HUES64 (cell line): ENCODE data around the gene TRIM41.

ENCODE experiments used
- H3K27ac ChIP-seq: 2 replicates; pipeline ENCODE4 v1.7.0; 2013; ENCODE audit warnings: low read depth, low read length, inconsistent platforms
- H3K27me3 ChIP-seq: 2 replicates; pipeline ENCODE4 v1.6.1; 2013; ENCODE audit warnings: mild to moderate bottlenecking, low read length; ENCODE audit not compliant: insufficient read depth
- H3K36me3 ChIP-seq: 2 replicates; pipeline ENCODE4 v1.6.1; 2013; ENCODE audit warnings: mild to moderate bottlenecking, low read length; ENCODE audit not compliant: insufficient read depth
- H3K4me1 ChIP-seq: 2 replicates; pipeline ENCODE4 v1.6.1; 2013; ENCODE audit warnings: mild to moderate bottlenecking, low read length, moderate library complexity; ENCODE audit not compliant: insufficient read depth
- H3K4me3 ChIP-seq: 2 replicates; pipeline ENCODE4 v1.5.1; 2013; ENCODE audit warnings: mild to moderate bottlenecking, low read length, moderate library complexity
- H3K9ac ChIP-seq: 2 replicates; pipeline ENCODE4 v1.6.1; 2013; ENCODE audit warnings: mild to moderate bottlenecking, low read depth, low read length
- H3K9me3 ChIP-seq: 2 replicates; pipeline ENCODE4 v1.6.1; 2013; ENCODE audit warnings: low read depth, low read length; ENCODE audit not compliant: insufficient read depth
- WGBS: fragments of 150-250, 120-280 bp; methylation state at CpG from one replicate; pipeline ENCODE4 v1.1.7; 2013; ENCODE audit warnings: missing lambda C conversion rate; 5-methylcytosine and 5-hydroxymethylcytosine counted together

The TRIM41 gene

DNA sequence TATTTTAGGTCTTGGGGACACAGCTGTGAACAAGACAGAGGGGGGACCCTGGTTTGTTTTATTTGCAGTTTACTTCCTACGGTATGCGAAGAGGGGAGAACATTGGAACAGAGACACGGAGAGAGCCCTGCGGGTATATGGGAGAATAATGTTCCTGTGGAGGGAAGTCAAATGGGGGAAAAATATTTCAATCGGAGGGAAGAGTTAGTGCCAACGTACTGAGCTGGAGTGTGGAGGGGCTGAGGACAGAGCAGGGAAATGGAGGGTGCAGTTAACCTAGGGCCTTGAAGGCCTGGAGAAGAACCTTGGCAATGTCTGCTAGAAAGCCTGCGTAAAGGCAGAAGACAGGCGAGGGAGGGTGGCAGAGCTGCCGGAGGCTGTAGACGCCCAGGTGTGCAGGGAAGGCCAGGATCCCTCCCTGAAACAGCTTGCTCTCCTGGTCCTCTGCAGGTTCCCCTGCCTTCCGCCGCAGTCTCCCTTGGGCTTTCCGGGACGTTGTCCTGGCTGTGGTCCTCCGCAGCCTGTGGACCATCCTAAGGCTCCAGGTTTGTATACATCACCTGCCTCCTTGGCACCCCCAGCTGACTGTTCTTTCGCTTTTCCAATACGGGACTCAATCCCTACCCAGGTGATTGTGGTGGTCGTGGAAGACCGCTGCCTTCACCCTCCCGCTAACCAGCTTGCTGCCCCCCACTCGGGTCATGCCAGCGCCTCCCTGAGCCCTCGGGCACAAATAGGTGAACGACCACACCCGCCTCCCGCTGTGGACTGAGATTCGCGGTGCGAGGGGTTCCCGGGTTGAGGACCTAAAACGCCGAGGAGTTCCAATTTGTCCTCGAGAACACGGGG is 22.6 kb downstream of the TRIM41 start:
- Histone ChIP-seq H3K36me3 (peaks cover 47% of the 10 kb centered on the region), H3K4me1 (peaks cover 23% of the 10 kb centered on the region; the same call in 1 of the 2 replicates)

DNA sequence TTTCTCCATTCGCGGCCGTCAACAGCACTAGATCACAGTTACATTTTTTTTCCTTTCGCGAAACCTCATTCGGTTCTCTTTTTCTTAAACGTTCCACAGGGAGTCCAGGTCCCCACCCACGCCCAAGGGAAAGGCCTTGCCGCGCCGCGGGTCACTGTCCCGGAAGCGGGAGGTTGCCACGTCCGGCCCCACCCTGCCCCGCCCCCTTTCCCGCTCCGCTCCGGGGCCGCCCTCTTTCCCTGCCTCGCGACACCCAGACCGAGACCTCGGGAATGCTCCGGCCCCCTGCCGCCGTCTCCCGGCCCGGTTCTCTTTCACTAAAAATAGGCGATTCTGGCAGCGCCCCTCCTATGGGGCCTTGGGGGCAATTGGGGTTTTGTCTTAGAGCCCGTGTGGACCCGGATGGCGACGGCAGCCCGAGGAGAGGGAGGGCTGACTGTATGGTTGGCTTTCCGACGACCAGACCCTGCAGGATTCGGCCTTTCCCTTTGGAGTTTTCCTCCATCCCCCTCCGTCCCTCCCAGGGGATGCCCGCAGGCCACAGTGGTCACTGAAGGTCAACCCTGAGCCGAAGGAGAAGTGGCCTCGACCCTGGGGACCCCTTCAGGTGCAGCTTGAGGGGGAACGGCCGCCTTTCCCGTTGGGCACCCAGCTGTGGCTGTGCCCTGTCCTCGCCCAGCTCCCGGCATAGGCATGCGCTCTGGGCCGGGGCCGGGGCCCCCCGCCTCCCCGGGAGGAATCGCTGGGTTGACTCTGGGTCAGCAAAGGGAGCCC is 23.4 kb downstream of the TRIM41 start:
- peak overlapping the region; percentile 99 for H3K9ac ChIP-seq
- WGBS, result 0% methylated on average over 55 of the region's 55 CpGs
- no peaks in the 10 kb centered on the region for H3K27me3 ChIP-seq
- peaks cover 43% of the 10 kb centered on the region for H3K36me3 ChIP-seq
- H3K4me3 ChIP-seq, result peak overlapping the region; percentile 77
- H3K4me1 ChIP-seq, result peaks cover 23% of the 10 kb centered on the region; the same call in 1 of the 2 replicates
- H3K9me3 ChIP-seq, result no peaks in the 10 kb centered on the region
- H3K27ac ChIP-seq, result peak overlapping the region; percentile 94

More for the DNA sequence above, 22.6 kb downstream of the TRIM41 start:
- Histone ChIP-seq H3K9me3 (no peaks in the 10 kb centered on the region), H3K27me3 (no peaks in the 10 kb centered on the region), H3K27ac (peak overlapping the region; percentile 79), H3K4me3 (peak overlapping the region; percentile 77), H3K9ac (peak overlapping the region; percentile 99)
- WGBS, result 22% methylated on average over 34 of the region's 34 CpGs

DNA sequence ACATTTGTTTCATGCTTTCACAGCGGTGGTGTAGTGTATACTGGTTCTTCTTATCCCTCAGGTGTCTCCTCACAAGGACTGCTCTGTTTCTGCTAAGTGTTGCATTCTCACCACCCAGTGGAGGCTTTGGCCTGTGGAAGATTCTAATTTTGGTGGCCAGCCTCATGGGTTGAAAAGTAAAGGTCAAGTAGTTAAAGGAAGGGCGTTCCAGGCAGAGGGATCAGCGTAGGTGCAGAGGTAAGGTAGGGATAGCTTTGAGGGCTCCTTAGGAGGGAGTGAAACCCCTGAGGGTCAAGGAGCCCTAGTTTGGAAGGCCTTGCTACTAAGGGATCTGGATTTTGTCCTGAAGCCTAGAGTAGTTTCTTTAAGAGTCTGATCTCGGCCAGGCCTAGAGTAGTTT is 25.2 kb downstream of the TRIM41 start:
- Histone ChIP-seq H3K4me1 (0 out of 2 replicates have a peak, but pooled peaks cover 15% of the 10 kb centered on the region), H3K27me3 (no peaks in the 10 kb centered on the region), H3K4me3 (peak overlapping the region; percentile 77), H3K36me3 (peaks cover 42% of the 10 kb centered on the region), H3K9ac (peak overlapping the region; percentile 65), H3K27ac (no peak overlapping the region), H3K9me3 (no peaks in the 10 kb centered on the region)
- 76% methylated on average over 4 of the region's 4 CpGs for WGBS

DNA sequence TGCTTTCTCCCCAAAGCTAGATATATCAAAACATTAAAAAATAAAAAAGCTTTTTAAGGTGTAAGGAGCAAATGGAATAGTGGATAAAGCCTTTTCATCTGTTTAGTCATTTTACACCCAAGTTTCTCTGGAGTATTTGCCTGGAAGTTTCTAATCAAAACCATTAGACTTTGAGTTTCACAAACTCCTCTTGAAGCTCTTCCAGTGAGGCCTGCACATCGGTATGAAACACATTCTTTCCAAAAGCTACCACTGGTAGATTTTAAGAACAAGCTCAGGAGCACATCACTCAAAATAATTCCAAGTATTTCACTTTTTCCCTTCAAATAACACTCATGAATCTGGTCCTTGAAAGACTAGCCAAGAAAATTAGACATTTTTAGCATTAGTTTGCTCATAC is 32.2 kb downstream of the TRIM41 start:
- Histone ChIP-seq H3K4me3 (no peak overlapping the region), H3K4me1 (peaks cover 10% of the 10 kb centered on the region), H3K27ac (no peak overlapping the region), H3K9ac (no peak overlapping the region), H3K9me3 (no peaks in the 10 kb centered on the region), H3K27me3 (no peaks in the 10 kb centered on the region), H3K36me3 (peaks cover 57% of the 10 kb centered on the region)
- WGBS, result 95% methylated on average over 1 of the region's 1 CpG

GRCh38 chr5:181255836-181256578 is 32.9 kb downstream of the TRIM41 start:
- H3K9ac ChIP-seq, result no peak overlapping the region
- 94% methylated on average over 7 of the region's 7 CpGs for WGBS
- H3K27me3 ChIP-seq, result no peaks in the 10 kb centered on the region
- no peak overlapping the region for H3K4me3 ChIP-seq
- H3K9me3 ChIP-seq, result no peaks in the 10 kb centered on the region
- no peak overlapping the region for H3K27ac ChIP-seq
- peaks cover 51% of the 10 kb centered on the region for H3K36me3 ChIP-seq
- H3K4me1 ChIP-seq, result peaks cover 10% of the 10 kb centered on the region

DNA sequence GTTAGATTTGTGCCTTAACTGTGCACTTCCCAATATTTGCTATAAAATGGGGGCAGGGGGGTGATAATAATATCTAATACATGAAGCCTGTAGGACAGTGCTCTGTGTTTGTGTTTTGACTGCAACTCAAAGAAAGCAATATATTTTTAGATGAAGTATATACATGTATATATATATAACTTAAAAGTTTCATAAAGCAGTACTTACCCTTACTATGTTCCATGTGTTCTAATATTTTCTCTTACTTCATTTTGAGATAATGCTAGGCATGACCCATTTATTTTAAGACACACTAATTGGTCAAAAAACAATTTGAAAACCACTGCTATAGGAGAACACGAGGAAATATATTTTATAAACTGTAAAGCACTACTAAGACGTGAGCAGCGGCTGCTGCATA is 35.5 kb downstream of the TRIM41 start:
- H3K27me3 ChIP-seq, result no peaks in the 10 kb centered on the region
- H3K9ac ChIP-seq, result no peak overlapping the region
- no peaks in the 10 kb centered on the region for H3K9me3 ChIP-seq
- peaks cover 10% of the 10 kb centered on the region for H3K4me1 ChIP-seq
- WGBS, result 86% methylated on average over 3 of the region's 3 CpGs
- H3K4me3 ChIP-seq, result peak overlapping the region; percentile 97
- H3K36me3 ChIP-seq, result peaks cover 34% of the 10 kb centered on the region
- H3K27ac ChIP-seq, result no peak overlapping the region

- H3K4me1 ChIP-seq, result peaks cover 10% of the 10 kb centered on the region
- peak overlapping the region; percentile 43; the same call in 1 of the 2 replicates for H3K9ac ChIP-seq
- no peaks in the 10 kb centered on the region for H3K27me3 ChIP-seq
- 65% methylated on average over 2 of the region's 2 CpGs for WGBS
- H3K4me3 ChIP-seq, result peak overlapping the region; percentile 97
- H3K9me3 ChIP-seq, result no peaks in the 10 kb centered on the region
- H3K27ac ChIP-seq, result no peak overlapping the region
- peaks cover 36% of the 10 kb centered on the region for H3K36me3 ChIP-seq
These were observed 36.2 kb downstream of the TRIM41 start for GRCh38 chr5:181259283-181259682.

- Histone ChIP-seq H3K27ac (peak overlapping the region; percentile 92), H3K9ac (peak overlapping the region; percentile 86), H3K4me3 (peak overlapping the region; percentile 97), H3K4me1 (peaks cover 10% of the 10 kb centered on the region), H3K9me3 (no peaks in the 10 kb centered on the region), H3K27me3 (no peaks in the 10 kb centered on the region), H3K36me3 (peaks cover 29% of the 10 kb centered on the region)
- 5% methylated on average over 26 of the region's 26 CpGs for WGBS
These were observed 37.1 kb downstream of the TRIM41 start for GRCh38 chr5:181259974-181260719.

- Histone ChIP-seq H3K27ac (peak within 1 kb of the TSS; percentile 92), H3K36me3 (peaks cover 22% of the 10 kb centered on the region), H3K9me3 (no peaks in the 10 kb centered on the region), H3K4me1 (peaks cover 10% of the 10 kb centered on the region), H3K9ac (peak within 1 kb of the TSS; percentile 86), H3K4me3 (peak within 1 kb of the TSS; percentile 97), H3K27me3 (no peaks in the 10 kb centered on the region)
- under 1% methylated on average over 43 of the region's 43 CpGs for WGBS
These were observed 37.7 kb downstream of the TRIM41 start, which contains the start of gene TRIM52 for GRCh38 chr5:181260720-181261319. TSS of gene TRIM52 (minus strand) at chr5:181261143. CDS start at chr5:181260813, 330 bp downstream.
